Activated T-cell treated with anti-CD3 and anti-CD28 coated beads, Interleukin-2, amount 50 U/mL, for 24 hours (primary cell): ENCODE measurements around the gene EXOSC10.
"Not testable (repeated sequence)": the region's sequence is repeated elsewhere in the genome, so short reads cannot be mapped to it uniquely, and the experiment has no call there.

Experiments used
- DNase-seq: peaks from one replicate; pipeline ENCODE4 v3.0.0-alpha.2; 2020
- H3K27ac Mint-ChIP-seq: 2 replicates; pipeline ENCODE4 v1.8.0; 2020; ENCODE audit warnings: mild to moderate bottlenecking, mixed read lengths
- H3K27me3 Mint-ChIP-seq: 2 replicates; pipeline ENCODE4 v1.8.0; 2020; ENCODE audit warnings: mixed read lengths
- H3K36me3 Mint-ChIP-seq: 2 replicates; pipeline ENCODE4 v1.8.0; 2020; ENCODE audit warnings: low read depth, mixed read lengths
- H3K4me1 Mint-ChIP-seq: 2 replicates; pipeline ENCODE4 v1.8.0; 2020; ENCODE audit warnings: low read depth, mixed read lengths
- H3K4me3 Mint-ChIP-seq: 2 replicates; pipeline ENCODE4 v1.8.0; 2020; ENCODE audit warnings: mild to moderate bottlenecking, moderate library complexity, mixed read lengths
- H3K9me3 Mint-ChIP-seq: 2 replicates; pipeline ENCODE4 v1.8.0; 2020; ENCODE audit warnings: mixed read lengths

EXOSC10 gene

GRCh38 chr1:11059968-11060830 is 39.5 kb downstream of the EXOSC10 start, which contains the start of gene SRM:
TSS of gene SRM (minus strand) at chr1:11060018. CDS start at chr1:11059943, 75 bp downstream.
- Mint-ChIP-seq H3K4me3 (peak within 1 kb of the TSS; percentile 96), H3K27ac (peak within 1 kb of the TSS; percentile 96), H3K27me3 (no peaks in the 10 kb centered on the region), H3K4me1 (peaks cover 53% of the 10 kb centered on the region), H3K36me3 (peaks cover 83% of the 10 kb centered on the region), H3K9me3 (no peaks in the 10 kb centered on the region)
- peak; percentile 94 for DNase-seq

- Mint-ChIP-seq H3K36me3 (peaks cover 85% of the 10 kb centered on the region), H3K4me3 (peak overlapping the region; percentile 96), H3K27ac (peak overlapping the region; percentile 94), H3K4me1 (peaks cover 55% of the 10 kb centered on the region), H3K9me3 (no peaks in the 10 kb centered on the region), H3K27me3 (no peaks in the 10 kb centered on the region)
- DNase-seq: no peak
Measured at GRCh38 chr1:11059155-11059967, 40.3 kb downstream of the EXOSC10 start.

GRCh38 chr1:11058595-11059154 is 41.0 kb downstream of the EXOSC10 start:
- peaks cover 53% of the 10 kb centered on the region for H3K4me1 Mint-ChIP-seq
- H3K36me3 Mint-ChIP-seq: peaks cover 86% of the 10 kb centered on the region
- H3K27ac Mint-ChIP-seq: peak overlapping the region; percentile 94
- H3K27me3 Mint-ChIP-seq: no peaks in the 10 kb centered on the region
- H3K9me3 Mint-ChIP-seq: no peaks in the 10 kb centered on the region
- DNase-seq: no peak
- peak overlapping the region; percentile 96 for H3K4me3 Mint-ChIP-seq

GRCh38 chr1:11058026-11058425 is 41.6 kb downstream of the EXOSC10 start:
- DNase-seq: no peak
- Mint-ChIP-seq H3K27me3 (no peaks in the 10 kb centered on the region), H3K27ac (peak overlapping the region; percentile 94), H3K36me3 (peaks cover 86% of the 10 kb centered on the region), H3K4me1 (peaks cover 49% of the 10 kb centered on the region), H3K4me3 (peak overlapping the region; percentile 96), H3K9me3 (no peaks in the 10 kb centered on the region)

GRCh38 chr1:11057477-11057876 is 42.2 kb downstream of the EXOSC10 start:
- H3K9me3 Mint-ChIP-seq: no peaks in the 10 kb centered on the region
- peaks cover 82% of the 10 kb centered on the region for H3K36me3 Mint-ChIP-seq
- H3K4me1 Mint-ChIP-seq: peaks cover 45% of the 10 kb centered on the region
- H3K4me3 Mint-ChIP-seq: peak overlapping the region; percentile 96
- DNase-seq: no peak
- H3K27ac Mint-ChIP-seq: peak overlapping the region; percentile 94
- H3K27me3 Mint-ChIP-seq: no peaks in the 10 kb centered on the region

GRCh38 chr1:11056504-11056903 is 43.2 kb downstream of the EXOSC10 start:
- Mint-ChIP-seq H3K27me3 (no peaks in the 10 kb centered on the region), H3K4me1 (peaks cover 42% of the 10 kb centered on the region), H3K27ac (peak overlapping the region; percentile 57), H3K4me3 (peak overlapping the region; percentile 18), H3K9me3 (no peaks in the 10 kb centered on the region), H3K36me3 (peaks cover 73% of the 10 kb centered on the region)
- DNase-seq: no peak

- Mint-ChIP-seq H3K9me3 (no peaks in the 10 kb centered on the region), H3K4me3 (no peak overlapping the region), H3K36me3 (peaks cover 67% of the 10 kb centered on the region), H3K27ac (peak overlapping the region; percentile 57), H3K27me3 (no peaks in the 10 kb centered on the region), H3K4me1 (peaks cover 34% of the 10 kb centered on the region)
- no peak for DNase-seq
Measured at GRCh38 chr1:11055676-11056075, 44.0 kb downstream of the EXOSC10 start.

GRCh38 chr1:11054666-11055065 is 45.0 kb downstream of the EXOSC10 start:
- DNase-seq: no peak

GRCh38 chr1:11054181-11054580 is 45.5 kb downstream of the EXOSC10 start:
- Mint-ChIP-seq H3K36me3 (peaks cover 59% of the 10 kb centered on the region), H3K9me3 (no peaks in the 10 kb centered on the region), H3K27ac (no peak overlapping the region), H3K4me1 (peaks cover 31% of the 10 kb centered on the region), H3K4me3 (no peak overlapping the region), H3K27me3 (no peaks in the 10 kb centered on the region)
- DNase-seq: no peak

More at GRCh38 chr1:11054666-11055065, 45.0 kb downstream of the EXOSC10 start:
- Mint-ChIP-seq H3K4me3 (no peak overlapping the region), H3K27me3 (no peaks in the 10 kb centered on the region), H3K27ac (no peak overlapping the region), H3K36me3 (peaks cover 61% of the 10 kb centered on the region), H3K9me3 (no peaks in the 10 kb centered on the region), H3K4me1 (peaks cover 31% of the 10 kb centered on the region)

GRCh38 chr1:11053758-11054137 is 45.9 kb downstream of the EXOSC10 start:
- peaks cover 29% of the 10 kb centered on the region for H3K4me1 Mint-ChIP-seq
- DNase-seq: peak; percentile 52
- H3K4me3 Mint-ChIP-seq: no peak overlapping the region
- H3K27me3 Mint-ChIP-seq: no peaks in the 10 kb centered on the region
- H3K9me3 Mint-ChIP-seq: no peaks in the 10 kb centered on the region
- H3K36me3 Mint-ChIP-seq: peaks cover 55% of the 10 kb centered on the region
- no peak overlapping the region for H3K27ac Mint-ChIP-seq

- peak; percentile 58 for DNase-seq
- Mint-ChIP-seq H3K27me3 (no peaks in the 10 kb centered on the region), H3K36me3 (peaks cover 49% of the 10 kb centered on the region), H3K4me1 (peaks cover 24% of the 10 kb centered on the region), H3K4me3 (no peak overlapping the region), H3K9me3 (no peaks in the 10 kb centered on the region), H3K27ac (peak overlapping the region; percentile 29)
Measured at GRCh38 chr1:11052839-11053757, 46.6 kb downstream of the EXOSC10 start.

GRCh38 chr1:11051781-11052511 is 47.7 kb downstream of the EXOSC10 start:
- H3K36me3 Mint-ChIP-seq: peaks cover 37% of the 10 kb centered on the region
- H3K4me3 Mint-ChIP-seq: no peak overlapping the region

GRCh38 chr1:11051121-11051520 is 48.5 kb downstream of the EXOSC10 start:
- H3K4me3 Mint-ChIP-seq, H3K9me3 Mint-ChIP-seq, DNase-seq, H3K27ac Mint-ChIP-seq, H3K27me3 Mint-ChIP-seq: not testable (repeated sequence)
- Mint-ChIP-seq H3K4me1 (peaks cover 11% of the 10 kb centered on the region), H3K36me3 (peaks cover 29% of the 10 kb centered on the region)

More at GRCh38 chr1:11051781-11052511, 47.7 kb downstream of the EXOSC10 start:
- no peak for DNase-seq
- H3K27me3 Mint-ChIP-seq: no peaks in the 10 kb centered on the region
- H3K27ac Mint-ChIP-seq: peak overlapping the region; percentile 33
- H3K4me1 Mint-ChIP-seq: peaks cover 13% of the 10 kb centered on the region
- H3K9me3 Mint-ChIP-seq: no peaks in the 10 kb centered on the region
